HEK293T (cell line): ENCODE results near the gene SRP54.

Experiments used
- CTBP1 ChIP-seq: fragments of 450-650 bp; IDR thresholded peaks from 2 replicates; pipeline ENCODE4 v1.6.1; 2016; ENCODE audit warnings: borderline replicate concordance
- FOXM1 ChIP-seq: fragments of 450-650 bp; IDR thresholded peaks from 2 replicates; pipeline ENCODE4 v1.6.1; 2017; ENCODE audit warnings: mild to moderate bottlenecking, borderline replicate concordance
- L3MBTL2 ChIP-seq: fragments of 450-650 bp; conservative IDR thresholded peaks from 2 replicates; pipeline ENCODE4 v1.6.1; 2016; ENCODE audit warnings: mild to moderate bottlenecking
- LEF1 ChIP-seq: fragments of 450-650 bp; IDR thresholded peaks from 2 replicates; pipeline ENCODE4 v1.6.1; 2017; ENCODE audit warnings: mild to moderate bottlenecking, borderline replicate concordance
- TF ChIP-seq, protein P1 (sequence below): fragments of 450-650 bp; IDR thresholded peaks from 2 replicates; pipeline ENCODE4 v1.6.1; 2016

DNA sequence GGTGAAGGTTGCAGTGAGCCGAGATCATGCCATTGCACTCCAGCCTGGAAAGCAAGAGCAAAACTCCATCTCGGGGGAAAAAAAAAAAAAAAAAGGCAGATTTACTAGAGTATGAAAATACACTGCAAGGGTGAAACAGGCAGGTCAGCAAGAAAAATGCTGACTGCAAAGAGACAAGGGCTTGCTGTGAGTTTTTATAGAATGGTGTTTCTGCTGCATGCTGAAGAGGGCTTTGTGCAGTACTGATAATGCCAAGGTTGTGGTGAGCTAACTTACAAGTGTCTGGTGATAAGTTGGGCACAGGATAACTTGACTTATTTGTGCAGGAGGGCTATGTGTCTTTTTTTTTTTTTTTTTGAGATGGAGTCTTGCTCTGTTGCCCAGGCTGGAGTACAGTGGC lies 25.9 kb upstream of the SRP54 start:
- TF ChIP-seq CTBP1 (no peak), LEF1 (no peak), L3MBTL2 (no peak), FOXM1 (no peak)
- TF ChIP-seq, protein P1, sequence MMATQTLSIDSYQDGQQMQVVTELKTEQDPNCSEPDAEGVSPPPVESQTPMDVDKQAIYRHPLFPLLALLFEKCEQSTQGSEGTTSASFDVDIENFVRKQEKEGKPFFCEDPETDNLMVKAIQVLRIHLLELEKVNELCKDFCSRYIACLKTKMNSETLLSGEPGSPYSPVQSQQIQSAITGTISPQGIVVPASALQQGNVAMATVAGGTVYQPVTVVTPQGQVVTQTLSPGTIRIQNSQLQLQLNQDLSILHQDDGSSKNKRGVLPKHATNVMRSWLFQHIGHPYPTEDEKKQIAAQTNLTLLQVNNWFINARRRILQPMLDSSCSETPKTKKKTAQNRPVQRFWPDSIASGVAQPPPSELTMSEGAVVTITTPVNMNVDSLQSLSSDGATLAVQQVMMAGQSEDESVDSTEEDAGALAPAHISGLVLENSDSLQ = no peak
